OCI-LY3 (cell line): ENCODE data around the gene GADL1.

Experiments used
- H2AFZ ChIP-seq: fragments of 200-600, 300-600 bp; shearing (Covaris generic); 2 replicates; pipeline ENCODE4 v1.6.0; 2014; ENCODE audit warnings: antibody characterized with exemption, low read depth, low read length
- H3K27ac ChIP-seq: fragments of 200-600, 300-600 bp; sonication (generic); 2 replicates; pipeline ENCODE4 v1.5.1; 2014; ENCODE audit warnings: mild to moderate bottlenecking, low read length, moderate library complexity, mixed read lengths
- H3K27me3 ChIP-seq: fragments of 200-600, 300-600 bp; sonication (generic); 2 replicates; pipeline ENCODE4 v1.6.1; 2014; ENCODE audit warnings: low read depth, low read length, mixed read lengths
- H3K36me3 ChIP-seq: fragments of 200-600, 300-600 bp; sonication (generic); replicated peaks from 2 replicates; pipeline ENCODE3; 2014; ENCODE audit warnings: low read depth, low read length, mixed read lengths
- H3K4me1 ChIP-seq: fragments of 300-600, 200-600 bp; sonication (generic); 2 replicates; pipeline ENCODE4 v1.6.1; 2014; ENCODE audit warnings: low read length, mixed read lengths
- H3K4me2 ChIP-seq: fragments of 200-600, 300-600 bp; sonication (generic); 2 replicates; pipeline ENCODE4 v1.6.1; 2014; ENCODE audit warnings: low read length, mixed read lengths
- H3K4me3 ChIP-seq: fragments of 300-600, 200-600 bp; sonication (generic); 2 replicates; pipeline ENCODE4 v1.5.1; 2014; ENCODE audit warnings: antibody characterized with exemption, mild to moderate bottlenecking, low read length, moderate library complexity
- H3K79me2 ChIP-seq: fragments of 300-600, 200-600 bp; shearing (Covaris generic); 2 replicates; pipeline ENCODE4 v1.6.1; 2014; ENCODE audit warnings: mild to moderate bottlenecking, low read length, mixed read lengths
- H3K9ac ChIP-seq: fragments of 300-600, 200-600 bp; shearing (Covaris generic); 2 replicates; pipeline ENCODE4 v1.6.0; 2014; ENCODE audit warnings: mild to moderate bottlenecking, low read length, moderate library complexity
- H3K9me3 ChIP-seq: fragments of 200-600, 300-600 bp; shearing (Covaris generic); 2 replicates; pipeline ENCODE4 v1.6.1; 2014; ENCODE audit warnings: low read length, mixed read lengths; ENCODE audit not compliant: insufficient read depth
- H4K20me1 ChIP-seq: fragments of 200-600, 300-600 bp; sonication (generic); 2 replicates; pipeline ENCODE4 v1.6.1; 2016; ENCODE audit warnings: low read length, mixed read lengths; ENCODE audit not compliant: insufficient read depth
- EZH2phosphoT487 ChIP-seq: fragments of 200-600 bp; shearing (Covaris generic); IDR thresholded peaks from 2 replicates; pipeline ENCODE4 v1.6.1; 2018; ENCODE audit warnings: antibody characterized with exemption, mixed run types, low read depth
- TF ChIP-seq, protein P1 (sequence below): fragments of 200-600, 300-600 bp; sonication (generic); IDR thresholded peaks from 2 replicates; pipeline ENCODE4 v1.5.1; 2014; ENCODE audit warnings: antibody characterized with exemption, low read length, low read depth

Gene GADL1

DNA sequence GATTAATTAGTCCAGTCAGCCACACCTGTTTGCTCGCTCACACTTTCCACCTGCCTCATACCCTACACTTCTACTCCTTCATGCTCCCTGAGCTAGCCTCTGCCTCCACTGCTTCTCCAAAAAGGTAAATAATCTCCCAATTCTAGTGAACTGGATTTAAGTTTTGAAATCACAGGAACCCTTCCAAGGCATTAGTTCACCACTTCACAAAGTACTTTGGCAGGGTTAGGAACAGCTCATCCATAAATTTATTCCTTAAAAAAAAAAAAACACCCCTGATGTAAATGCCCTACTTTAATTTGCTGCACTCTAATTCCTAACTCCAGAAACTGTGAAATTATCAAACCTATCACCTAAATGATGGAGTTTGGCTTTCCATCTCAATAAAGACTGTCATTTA, 58.3 kb downstream of the GADL1 start:
- TF ChIP-seq, protein P1, sequence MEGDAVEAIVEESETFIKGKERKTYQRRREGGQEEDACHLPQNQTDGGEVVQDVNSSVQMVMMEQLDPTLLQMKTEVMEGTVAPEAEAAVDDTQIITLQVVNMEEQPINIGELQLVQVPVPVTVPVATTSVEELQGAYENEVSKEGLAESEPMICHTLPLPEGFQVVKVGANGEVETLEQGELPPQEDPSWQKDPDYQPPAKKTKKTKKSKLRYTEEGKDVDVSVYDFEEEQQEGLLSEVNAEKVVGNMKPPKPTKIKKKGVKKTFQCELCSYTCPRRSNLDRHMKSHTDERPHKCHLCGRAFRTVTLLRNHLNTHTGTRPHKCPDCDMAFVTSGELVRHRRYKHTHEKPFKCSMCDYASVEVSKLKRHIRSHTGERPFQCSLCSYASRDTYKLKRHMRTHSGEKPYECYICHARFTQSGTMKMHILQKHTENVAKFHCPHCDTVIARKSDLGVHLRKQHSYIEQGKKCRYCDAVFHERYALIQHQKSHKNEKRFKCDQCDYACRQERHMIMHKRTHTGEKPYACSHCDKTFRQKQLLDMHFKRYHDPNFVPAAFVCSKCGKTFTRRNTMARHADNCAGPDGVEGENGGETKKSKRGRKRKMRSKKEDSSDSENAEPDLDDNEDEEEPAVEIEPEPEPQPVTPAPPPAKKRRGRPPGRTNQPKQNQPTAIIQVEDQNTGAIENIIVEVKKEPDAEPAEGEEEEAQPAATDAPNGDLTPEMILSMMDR, result no peak
- TF ChIP-seq EZH2phosphoT487, result no peak
- H3K27me3 ChIP-seq, result no peaks in the 10 kb centered on the region
- no peak overlapping the region for H3K4me3 ChIP-seq
- H3K36me3 ChIP-seq, result no peaks in the 10 kb centered on the region
- H3K4me2 ChIP-seq, result no peak overlapping the region
- no peak overlapping the region for H3K9ac ChIP-seq
- H3K9me3 ChIP-seq, result no peaks in the 10 kb centered on the region
- no peaks in the 10 kb centered on the region for H4K20me1 ChIP-seq
- H3K4me1 ChIP-seq, result peaks cover 4% of the 10 kb centered on the region; the same call in 1 of the 2 replicates
- H2AFZ ChIP-seq, result no peak overlapping the region
- H3K27ac ChIP-seq, result no peak overlapping the region
- no peaks in the 10 kb centered on the region for H3K79me2 ChIP-seq

DNA sequence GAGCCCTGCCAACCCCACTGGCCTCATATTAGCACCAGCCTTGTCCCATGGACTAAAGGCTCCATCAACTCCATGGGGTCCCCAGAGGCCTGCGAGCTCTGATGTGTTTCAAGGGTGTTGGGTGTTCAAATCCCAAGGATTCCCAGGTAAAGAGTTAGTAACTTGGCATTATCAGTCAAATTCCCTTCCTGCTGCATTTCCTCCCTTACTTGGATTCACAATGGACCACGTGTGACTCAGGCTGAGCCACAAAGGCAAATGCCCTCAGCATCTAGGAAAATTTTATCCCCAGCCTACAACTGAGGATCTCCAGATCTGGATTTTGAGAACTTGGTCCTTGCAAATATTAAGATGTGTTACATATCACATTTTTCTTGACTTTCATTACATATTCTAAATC, 58.8 kb downstream of the GADL1 start:
- H3K4me2 ChIP-seq, result no peak overlapping the region
- H3K9ac ChIP-seq, result no peak overlapping the region
- H3K4me3 ChIP-seq, result no peak overlapping the region
- H2AFZ ChIP-seq, result no peak overlapping the region
- H3K27me3 ChIP-seq, result no peaks in the 10 kb centered on the region
- no peaks in the 10 kb centered on the region for H3K36me3 ChIP-seq
- no peak for TF ChIP-seq EZH2phosphoT487
- TF ChIP-seq, protein P1, result no peak
- peaks cover 4% of the 10 kb centered on the region; the same call in 1 of the 2 replicates for H3K4me1 ChIP-seq
- no peak overlapping the region for H3K27ac ChIP-seq
- H4K20me1 ChIP-seq, result no peaks in the 10 kb centered on the region
- H3K9me3 ChIP-seq, result no peaks in the 10 kb centered on the region
- H3K79me2 ChIP-seq, result no peaks in the 10 kb centered on the region

DNA sequence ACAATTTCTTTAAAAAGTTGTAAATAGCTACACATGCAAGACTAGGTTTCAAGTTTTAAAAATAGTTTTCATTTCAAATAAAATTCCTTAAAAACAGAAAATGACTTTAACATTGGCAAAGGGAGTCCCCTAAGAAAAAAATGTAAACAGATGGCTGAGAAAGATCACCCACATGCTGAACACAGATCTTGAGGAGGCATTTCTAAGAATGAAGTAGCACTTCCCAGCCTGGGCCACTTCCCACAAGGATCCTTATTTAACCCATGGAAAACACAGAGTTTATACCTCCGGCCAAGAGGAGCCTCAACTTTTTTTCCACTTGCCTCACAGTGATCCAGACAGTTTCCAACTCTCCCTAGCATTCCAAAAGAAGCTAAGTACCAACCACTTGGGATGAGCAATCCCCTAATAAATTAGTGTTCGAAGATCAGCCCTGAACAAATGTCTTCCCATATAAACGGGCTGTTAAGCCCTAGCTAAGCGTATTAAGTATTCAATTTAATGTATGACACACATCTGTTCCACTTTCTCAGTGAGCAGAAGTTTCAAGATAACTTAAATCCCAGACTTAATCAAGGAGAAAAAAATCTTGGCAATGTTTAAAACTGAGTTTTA, 61.4 kb downstream of the GADL1 start:
- TF ChIP-seq, protein P1, result no peak
- no peak for TF ChIP-seq EZH2phosphoT487
- no peak overlapping the region for H3K4me2 ChIP-seq

DNA sequence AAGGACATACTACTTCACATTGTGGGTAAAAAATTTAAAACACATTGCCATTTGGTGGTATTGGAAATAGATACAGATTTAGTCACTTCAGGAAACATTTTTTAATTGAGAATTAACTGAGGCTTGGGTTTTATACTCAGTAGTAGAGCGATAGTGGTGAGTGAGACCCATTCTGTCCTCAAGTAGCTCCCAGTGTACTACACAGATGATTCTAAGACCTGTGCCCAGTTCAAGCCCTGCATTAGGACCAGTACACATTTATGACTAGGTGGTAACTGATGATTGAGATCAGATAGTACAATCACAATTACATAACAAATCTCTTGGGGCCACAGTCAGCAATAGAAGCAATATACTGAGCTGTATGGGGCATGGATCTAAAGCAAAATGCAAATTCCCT, 67.4 kb downstream of the GADL1 start:
- Histone ChIP-seq H3K9ac (no peak overlapping the region), H3K4me3 (no peak overlapping the region), H3K27me3 (no peaks in the 10 kb centered on the region), H4K20me1 (no peaks in the 10 kb centered on the region), H3K36me3 (no peaks in the 10 kb centered on the region), H3K9me3 (no peaks in the 10 kb centered on the region), H3K27ac (no peak overlapping the region), H3K4me2 (no peak overlapping the region), H3K4me1 (no peaks in the 10 kb centered on the region), H2AFZ (no peak overlapping the region), H3K79me2 (no peaks in the 10 kb centered on the region)
- TF ChIP-seq EZH2phosphoT487, result no peak
- TF ChIP-seq, protein P1, result no peak

More for the DNA sequence above, 61.4 kb downstream of the GADL1 start:
- H2AFZ ChIP-seq, result no peak overlapping the region
- H3K79me2 ChIP-seq, result no peaks in the 10 kb centered on the region
- H3K4me1 ChIP-seq, result peaks cover 4% of the 10 kb centered on the region; the same call in 1 of the 2 replicates
- H3K4me3 ChIP-seq, result no peak overlapping the region
- no peaks in the 10 kb centered on the region for H3K36me3 ChIP-seq
- H3K27me3 ChIP-seq, result no peaks in the 10 kb centered on the region
- H3K9me3 ChIP-seq, result no peaks in the 10 kb centered on the region
- H3K27ac ChIP-seq, result no peak overlapping the region
- no peaks in the 10 kb centered on the region for H4K20me1 ChIP-seq
- H3K9ac ChIP-seq, result no peak overlapping the region
